Natural killer cell (primary cell): ENCODE measurements around the gene OSTM1. TPM values are rescaled to one million over a fixed set of nuclear protein-coding genes. Genes with fewer than 3 reads are reported as not detected.
A peak's percentile ranks its signal among the peaks of the same experiment; 100 is the strongest.

Experiments used
- ATAC-seq, 3 donors: fragments of 150-1000 bp in 2 of 3; fragments of 200-7000 bp in 1 of 3; cut with Tn5 transposase; 1 replicate in 1 of 3; 2 replicates in 2 of 3; pipeline ENCODE4 v1.10.0; 2021; ENCODE audit warnings: mild to moderate bottlenecking in 2 of 3, moderate library complexity in 2 of 3
- DNase-seq, 2 donors: peaks; one replicate each; pipeline versions ENCODE4 v3.0.0 to v3.0.0-alpha.2; 2013 to 2021; ENCODE audit warnings: mixed read lengths in 1 of 2
- H3K27ac ChIP-seq: one replicate; pipeline ENCODE4 v1.5.1; 2013; ENCODE audit warnings: mild to moderate bottlenecking, low read length
- H3K27me3 ChIP-seq: one replicate; pipeline ENCODE4 v1.6.1; 2013; ENCODE audit warnings: low read length; ENCODE audit not compliant: control insufficient read depth, insufficient read depth
- H3K36me3 ChIP-seq: one replicate; pipeline ENCODE4 v1.6.1; 2013; ENCODE audit warnings: low read length; ENCODE audit not compliant: control insufficient read depth, insufficient read depth
- H3K4me1 ChIP-seq: one replicate; pipeline ENCODE4 v1.6.1; 2013; ENCODE audit warnings: low read length; ENCODE audit not compliant: control insufficient read depth, insufficient read depth
- H3K4me3 ChIP-seq: one replicate; pipeline ENCODE4 v1.5.1; 2013; ENCODE audit warnings: low read length
- H3K9me3 ChIP-seq: one replicate; pipeline ENCODE4 v1.6.1; 2013; ENCODE audit warnings: low read length; ENCODE audit not compliant: control insufficient read depth, insufficient read depth
- H3K27ac Mint-ChIP-seq, 2 donors: one replicate each; pipeline ENCODE4 v1.8.0; 2022; ENCODE audit warnings: mild to moderate bottlenecking in 2 of 2, mixed read lengths in 2 of 2, moderate library complexity in 1 of 2
- H3K27me3 Mint-ChIP-seq, 2 donors: one replicate each; pipeline ENCODE4 v1.8.0; 2022; ENCODE audit warnings: low read depth in 2 of 2, mixed read lengths in 2 of 2
- H3K36me3 Mint-ChIP-seq: one replicate; pipeline ENCODE4 v1.8.0; 2022; ENCODE audit warnings: mixed read lengths
- H3K4me1 Mint-ChIP-seq, 2 donors: one replicate each; pipeline ENCODE4 v1.8.0; 2022; ENCODE audit warnings: mixed read lengths in 2 of 2
- H3K4me3 Mint-ChIP-seq: one replicate; pipeline ENCODE4 v1.8.0; 2022; ENCODE audit warnings: mild to moderate bottlenecking, moderate library complexity, mixed read lengths
- H3K9me3 Mint-ChIP-seq, 2 donors: one replicate each; pipeline ENCODE4 v1.8.0; 2022; ENCODE audit warnings: mixed read lengths in 2 of 2
- WGBS: methylation state at CpG from one replicate; pipeline ENCODE4 v1.1.7; 2013; ENCODE audit warnings: missing lambda C conversion rate; ENCODE audit not compliant: insufficient coverage; 5-methylcytosine and 5-hydroxymethylcytosine counted together
- intact Hi-C: fragments of 100-400 bp; cut with micrococcal nuclease; formaldehyde crosslinking; loops from one replicate; pipeline ENCODE4 v1.14.2; 2022
- total RNA-seq, 4 donors: library from RNA; stranded (reverse); fragments of 120-200 nt in 1 of 4; gene quantifications; one replicate each; pipeline versions ENCODE4 v1.2.3 to v1.2.4, GENCODE V29; 2013 to 2022
- TF ChIP-seq, protein P1 (sequence below): fragments of 200-600 bp; IDR thresholded peaks from one replicate; pipeline ENCODE4 v1.8.0; 2022; ENCODE audit warnings: antibody characterized with exemption

OSTM1 gene
- total RNA-seq, 3 donors from 2014 or later (not counting 1 experiment from before 2014, with no cell fraction given) = 39.2 to 56.9 (median 49.1) TPM

DNA sequence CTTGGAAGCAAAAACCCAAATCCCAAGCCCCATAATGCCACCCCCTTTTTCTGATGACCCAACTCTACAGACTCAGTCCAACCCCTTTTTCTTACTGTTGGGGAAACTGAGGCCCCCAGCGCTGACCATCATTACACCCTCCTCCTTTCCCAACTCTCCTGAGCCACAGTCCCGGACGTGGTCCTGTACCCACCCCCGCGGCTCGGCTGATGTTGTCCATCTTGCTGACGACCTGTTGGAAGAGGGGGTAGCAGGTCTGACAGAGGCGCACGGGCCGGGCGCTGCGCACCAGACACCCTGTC, 533 bp downstream of the OSTM1 start:
- H3K4me3 ChIP-seq = peak overlapping the region; percentile 77
- WGBS = 0% methylated on average over 12 of the region's 12 CpGs

DNA sequence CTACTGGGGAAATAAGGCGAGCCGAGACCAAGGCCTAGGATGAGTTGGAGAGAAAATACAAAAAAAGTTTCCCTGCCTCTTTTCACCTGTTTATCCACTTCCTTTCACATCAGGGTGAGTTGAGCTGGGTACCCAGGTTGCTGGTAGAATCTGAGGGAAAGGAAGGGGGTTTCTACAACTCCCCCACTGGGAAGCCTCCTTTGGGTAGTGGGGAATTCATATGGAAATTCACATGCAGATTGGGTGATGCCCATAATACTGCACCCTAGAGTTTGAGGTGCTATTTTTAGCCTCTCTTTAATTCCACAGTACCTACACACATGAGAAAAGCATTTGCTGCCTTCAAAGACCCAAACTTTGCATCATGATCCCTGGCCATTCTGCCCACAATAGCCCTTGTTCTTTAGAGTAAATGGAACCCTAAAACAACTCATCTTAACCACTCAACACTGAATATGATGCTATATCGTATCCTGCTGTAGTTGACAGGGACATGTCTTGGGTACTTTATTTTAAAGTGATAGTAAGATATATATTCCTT, 2.7 kb downstream of the OSTM1 start:
- Histone ChIP-seq H3K4me1 (peaks cover 19% of the 10 kb centered on the region), H3K4me3 (no peak overlapping the region), H3K9me3 (no peaks in the 10 kb centered on the region), H3K36me3 (no peaks in the 10 kb centered on the region), H3K27me3 (no peaks in the 10 kb centered on the region), H3K27ac (no peak overlapping the region)
- WGBS = no CpG with 5 or more reads among the region's 3 CpGs
- DNase-seq (no peak), ATAC-seq (no peak)
- intact Hi-C loops = no loop called here
- Mint-ChIP-seq H3K4me3 (no peak overlapping the region), H3K9me3 (no peaks in the 10 kb centered on the region), H3K27me3 (no peaks in the 10 kb centered on the region), H3K27ac (peak overlapping the region in 1 of 2 donors; percentile 12), H3K4me1 (peaks cover 11 to 19% of the 10 kb centered on the region in 2 donors), H3K36me3 (no peaks in the 10 kb centered on the region)
- TF ChIP-seq, protein P1, sequence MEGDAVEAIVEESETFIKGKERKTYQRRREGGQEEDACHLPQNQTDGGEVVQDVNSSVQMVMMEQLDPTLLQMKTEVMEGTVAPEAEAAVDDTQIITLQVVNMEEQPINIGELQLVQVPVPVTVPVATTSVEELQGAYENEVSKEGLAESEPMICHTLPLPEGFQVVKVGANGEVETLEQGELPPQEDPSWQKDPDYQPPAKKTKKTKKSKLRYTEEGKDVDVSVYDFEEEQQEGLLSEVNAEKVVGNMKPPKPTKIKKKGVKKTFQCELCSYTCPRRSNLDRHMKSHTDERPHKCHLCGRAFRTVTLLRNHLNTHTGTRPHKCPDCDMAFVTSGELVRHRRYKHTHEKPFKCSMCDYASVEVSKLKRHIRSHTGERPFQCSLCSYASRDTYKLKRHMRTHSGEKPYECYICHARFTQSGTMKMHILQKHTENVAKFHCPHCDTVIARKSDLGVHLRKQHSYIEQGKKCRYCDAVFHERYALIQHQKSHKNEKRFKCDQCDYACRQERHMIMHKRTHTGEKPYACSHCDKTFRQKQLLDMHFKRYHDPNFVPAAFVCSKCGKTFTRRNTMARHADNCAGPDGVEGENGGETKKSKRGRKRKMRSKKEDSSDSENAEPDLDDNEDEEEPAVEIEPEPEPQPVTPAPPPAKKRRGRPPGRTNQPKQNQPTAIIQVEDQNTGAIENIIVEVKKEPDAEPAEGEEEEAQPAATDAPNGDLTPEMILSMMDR = no peak

More for the DNA sequence above, 533 bp downstream of the OSTM1 start:
- Mint-ChIP-seq H3K4me1 (peaks cover 11 to 19% of the 10 kb centered on the region in 2 donors), H3K36me3 (no peaks in the 10 kb centered on the region), H3K9me3 (no peaks in the 10 kb centered on the region), H3K27me3 (peaks cover 3 to 11% of the 10 kb centered on the region in 2 donors), H3K4me3 (peak overlapping the region; percentile 88), H3K27ac (peak overlapping the region; percentile 82 to 85)
- Histone ChIP-seq H3K27me3 (no peaks in the 10 kb centered on the region), H3K36me3 (no peaks in the 10 kb centered on the region), H3K27ac (peak overlapping the region; percentile 52), H3K9me3 (no peaks in the 10 kb centered on the region), H3K4me1 (peaks cover 19% of the 10 kb centered on the region)
- intact Hi-C loops = loop anchor here (2.0 kb wide), 1 partner anchor 187 kb away; the partner anchor contains the start of gene SNX3
- TF ChIP-seq, protein P1 = no peak
- no peak for DNase-seq
- peak in 1 of 3 donors; percentile 30 for ATAC-seq

DNA sequence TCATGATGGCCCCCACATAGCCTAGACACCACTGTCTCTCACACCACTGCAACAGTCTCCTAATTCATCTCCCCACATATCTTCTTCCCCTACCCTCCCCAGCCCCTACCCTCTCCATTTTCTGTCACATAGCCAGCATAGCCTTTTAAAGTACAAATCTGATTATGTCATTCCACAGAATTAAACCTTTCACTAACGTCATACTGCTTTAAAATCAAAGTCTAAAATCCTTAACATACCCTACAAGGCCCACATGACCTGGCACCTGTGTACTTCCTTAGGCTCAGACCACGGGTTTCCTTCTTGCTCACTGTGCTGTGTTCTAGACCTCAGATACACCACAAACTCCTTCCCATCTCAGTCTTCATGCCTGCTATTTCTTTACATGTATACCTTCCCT, 5.9 kb downstream of the OSTM1 start:
- intact Hi-C loops = no loop called here
- H3K4me3 ChIP-seq = no peak overlapping the region
- WGBS = 8% methylated on average over 2 of the region's 2 CpGs
- Mint-ChIP-seq H3K36me3 (no peaks in the 10 kb centered on the region), H3K27ac (no peak overlapping the region), H3K9me3 (no peaks in the 10 kb centered on the region), H3K4me1 (peaks cover 7 to 13% of the 10 kb centered on the region in 2 donors), H3K4me3 (no peak overlapping the region), H3K27me3 (no peaks in the 10 kb centered on the region)
- no peaks in the 10 kb centered on the region for H3K27me3 ChIP-seq
- no peak overlapping the region for H3K27ac ChIP-seq
- no peaks in the 10 kb centered on the region for H3K9me3 ChIP-seq
- TF ChIP-seq, protein P1 = no peak
- H3K36me3 ChIP-seq = peaks cover 8% of the 10 kb centered on the region
- H3K4me1 ChIP-seq = peaks cover 3% of the 10 kb centered on the region
- ATAC-seq (peak; percentile 69 to 74 (median 71)), DNase-seq (peak in 1 of 2 donors; percentile 69)

DNA sequence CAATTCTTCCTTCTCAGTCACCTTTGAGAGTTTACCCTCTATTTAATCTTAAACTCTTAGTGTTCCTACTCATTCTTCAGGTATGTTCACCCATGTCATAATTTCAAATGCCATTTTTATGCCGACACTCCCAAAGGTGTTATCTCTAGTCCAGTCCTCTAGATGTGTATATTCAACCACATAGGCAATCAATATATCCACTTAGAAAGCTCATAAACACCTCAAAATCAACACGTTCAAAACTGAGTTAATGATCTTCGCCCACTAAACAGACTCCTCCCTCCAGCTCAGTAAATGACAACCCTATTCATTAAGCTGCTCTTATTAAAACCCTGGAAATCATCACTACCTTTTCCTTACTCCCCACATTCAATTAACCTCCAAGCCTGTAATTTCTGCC, 6.4 kb downstream of the OSTM1 start:
- H3K27me3 ChIP-seq = no peaks in the 10 kb centered on the region
- Mint-ChIP-seq H3K36me3 (no peaks in the 10 kb centered on the region), H3K9me3 (no peaks in the 10 kb centered on the region), H3K27me3 (no peaks in the 10 kb centered on the region), H3K4me1 (peaks cover 3 to 9% of the 10 kb centered on the region in 2 donors), H3K4me3 (no peak overlapping the region), H3K27ac (no peak overlapping the region)
- H3K27ac ChIP-seq = no peak overlapping the region
- H3K4me3 ChIP-seq = no peak overlapping the region
- peaks cover 12% of the 10 kb centered on the region for H3K36me3 ChIP-seq
- no peaks in the 10 kb centered on the region for H3K9me3 ChIP-seq
- ATAC-seq (no peak), DNase-seq (no peak)
- intact Hi-C loops = no loop called here
- H3K4me1 ChIP-seq = no peaks in the 10 kb centered on the region
- 92% methylated on average over 3 of the region's 3 CpGs for WGBS
- TF ChIP-seq, protein P1 = no peak
